GM18505 (cell line): ENCODE results near the gene DARS1.
"Not testable (repeated sequence)": the region's sequence is repeated elsewhere in the genome, so short reads cannot be mapped to it uniquely, and the experiment has no call there.

Source experiments
- ATAC-seq: cut with Tn5 transposase; IDR thresholded peaks from one replicate; pipeline ENCODE4 v1.9.1; 2021; ENCODE audit not compliant: unreplicated experiment
- POLR2A ChIP-seq: IDR thresholded peaks from 4 replicates; pipeline ENCODE4 v1.6.1; 2011; ENCODE audit warnings: borderline replicate concordance; ENCODE audit not compliant: insufficient read depth, insufficient read length; ENCODE audit errors: extremely low read depth

The DARS1 gene

DNA sequence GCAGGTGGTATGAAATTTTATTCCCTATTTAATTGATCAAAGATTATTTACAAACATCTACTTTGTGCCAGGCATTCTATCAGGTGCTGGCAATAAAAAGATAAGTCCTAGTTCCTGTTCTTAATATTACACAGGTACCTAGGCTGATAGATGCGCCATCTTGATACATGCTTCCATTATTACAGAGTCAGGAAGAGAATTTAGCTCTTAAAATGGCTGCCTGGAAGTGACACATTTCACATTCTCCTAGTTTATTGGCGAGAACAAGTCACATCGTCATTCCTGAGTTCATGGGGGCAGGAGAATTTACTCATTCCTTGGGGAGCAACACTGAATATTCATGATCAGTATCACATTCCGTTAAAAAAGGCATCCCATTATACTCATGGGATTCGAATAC lies 1.1 kb upstream of the DARS1 start:
- ATAC-seq = no peak
- TF ChIP-seq POLR2A = no peak

DNA sequence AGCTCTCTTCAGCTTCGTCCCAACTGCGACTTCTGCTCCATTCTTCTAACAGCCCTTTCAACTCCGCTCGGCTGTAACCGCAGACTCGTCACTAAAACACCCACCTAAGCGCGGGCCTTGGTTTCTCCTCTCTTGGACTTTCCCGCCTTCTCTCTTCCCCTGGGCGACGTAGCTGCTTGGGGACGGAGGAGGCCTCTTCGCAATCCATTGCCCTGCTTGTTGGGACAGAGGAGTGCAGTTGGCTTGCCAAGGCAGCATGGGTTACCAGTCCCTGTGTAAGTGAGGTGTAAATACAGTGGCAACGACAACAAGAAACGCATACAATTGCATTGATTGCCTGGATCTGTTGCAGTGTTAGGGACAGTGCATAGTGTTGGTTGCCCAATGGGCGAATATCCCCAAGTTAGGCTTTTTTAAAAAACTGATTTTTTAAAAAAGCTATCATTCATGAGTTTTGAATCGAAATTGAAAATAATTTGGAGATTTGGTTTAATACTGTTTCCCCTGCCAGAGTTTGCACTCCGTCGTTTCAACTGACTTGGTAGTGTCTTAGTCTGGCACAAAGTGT lies 484 bp upstream of the DARS1 start:
- peak; percentile 42 for ATAC-seq
- no peak for TF ChIP-seq POLR2A

DNA sequence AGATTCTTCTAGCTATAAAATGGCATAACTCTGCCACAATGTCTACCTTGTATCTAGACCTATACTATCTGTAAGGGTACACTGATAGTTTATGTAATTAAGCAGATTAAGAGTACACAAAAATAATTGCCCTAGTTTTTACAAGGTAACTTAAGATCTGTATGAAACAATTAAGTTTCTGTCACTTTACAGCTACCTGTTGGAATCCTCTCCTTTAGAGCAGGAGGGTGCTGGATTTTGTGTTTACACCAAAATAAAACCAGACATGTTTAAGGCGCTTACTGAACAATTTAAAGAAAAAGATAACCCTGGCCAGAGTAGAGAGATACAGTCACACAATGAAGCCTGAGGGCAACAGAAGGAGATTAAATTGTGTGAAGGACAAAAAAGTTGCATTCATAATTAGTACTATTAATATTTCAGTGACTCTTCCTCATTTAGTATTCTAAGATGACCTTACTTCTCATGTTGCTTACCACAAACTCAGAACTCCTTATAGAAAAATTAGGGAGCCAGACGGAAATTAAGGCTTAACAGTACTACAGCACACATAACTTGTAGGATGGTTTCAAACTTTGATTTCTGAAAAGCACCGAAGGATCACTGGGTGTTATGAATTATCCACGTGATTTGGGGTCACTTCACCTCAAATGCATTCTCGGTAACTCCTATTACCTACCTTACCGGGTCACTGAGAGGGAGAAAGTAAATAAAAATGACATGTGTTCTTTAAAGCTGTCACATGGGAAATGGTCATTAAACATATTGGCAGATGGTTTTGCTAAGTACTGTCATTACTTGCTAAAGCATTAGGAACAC lies 1.0 kb downstream of the DARS1 start:
- peak; percentile 42 for ATAC-seq
- TF ChIP-seq POLR2A = no peak

DNA sequence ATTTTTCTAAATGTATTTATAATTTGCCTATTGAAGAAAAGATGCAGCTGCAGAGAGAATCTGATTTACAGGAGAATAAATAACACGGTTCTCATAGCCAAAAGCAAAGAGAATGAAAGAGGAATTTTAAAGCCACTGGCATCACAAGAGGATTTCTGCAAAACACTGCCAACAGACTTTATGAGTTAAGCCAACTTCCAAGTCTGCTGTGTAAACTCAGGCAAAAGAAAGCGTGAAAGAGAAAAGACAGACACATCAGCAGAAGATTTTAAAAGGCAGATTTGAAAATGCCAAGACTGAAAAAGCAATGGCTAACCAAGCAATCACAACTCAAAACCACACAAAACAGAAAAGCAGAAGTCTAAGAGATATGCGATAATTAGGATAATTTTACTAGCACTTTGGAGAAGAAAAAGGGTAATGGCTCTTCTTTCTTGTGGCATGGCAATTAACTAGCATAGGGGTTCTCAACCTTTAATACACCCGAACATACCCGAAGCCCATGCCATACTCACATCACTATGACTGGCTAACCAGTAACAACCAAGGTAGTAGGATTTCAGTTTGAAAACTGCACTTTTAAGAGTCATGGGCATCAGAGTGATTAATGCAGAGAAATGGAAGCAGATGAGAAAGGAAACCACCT lies 4.9 kb downstream of the DARS1 start:
- TF ChIP-seq POLR2A = no peak
- no peak for ATAC-seq

DNA sequence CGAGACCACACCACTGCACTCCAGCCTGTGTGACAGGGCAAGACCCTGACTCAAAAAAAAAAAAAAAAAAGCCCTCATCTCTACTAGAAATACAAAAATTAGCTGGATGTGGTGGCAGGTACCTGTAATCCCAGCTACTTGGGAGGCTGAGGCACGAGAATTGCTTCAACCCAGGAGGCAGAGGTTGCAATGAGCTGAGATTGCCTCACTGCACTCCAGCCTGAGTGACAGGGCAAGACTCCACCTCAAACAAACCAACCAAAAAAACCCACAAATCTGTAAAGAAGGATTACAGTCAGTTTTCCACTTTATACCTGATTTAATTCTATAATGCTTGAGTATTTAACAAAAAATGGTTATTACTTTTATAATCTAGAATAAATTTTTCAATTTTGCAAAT lies 9.7 kb downstream of the DARS1 start:
- TF ChIP-seq POLR2A = no peak
- ATAC-seq = no peak

DNA sequence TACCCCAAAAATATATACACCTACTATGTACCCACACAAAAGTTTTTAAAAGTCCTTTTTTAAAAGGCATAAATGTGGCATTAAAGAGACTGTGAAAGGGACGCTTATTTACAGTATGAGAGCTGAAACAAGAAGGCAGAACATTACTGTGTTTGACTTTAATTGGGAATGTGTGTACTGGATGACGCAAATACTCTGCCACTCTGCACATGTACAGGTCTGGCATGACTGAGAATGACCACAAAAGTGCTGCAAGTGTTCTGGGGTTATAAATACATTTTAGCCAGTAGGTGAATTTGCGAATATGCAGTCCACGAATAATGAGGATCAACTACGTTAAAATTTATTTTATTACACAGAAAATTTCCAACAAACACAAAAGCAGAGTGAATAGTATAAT lies 11.4 kb downstream of the DARS1 start:
- no peak for TF ChIP-seq POLR2A
- no peak for ATAC-seq

DNA sequence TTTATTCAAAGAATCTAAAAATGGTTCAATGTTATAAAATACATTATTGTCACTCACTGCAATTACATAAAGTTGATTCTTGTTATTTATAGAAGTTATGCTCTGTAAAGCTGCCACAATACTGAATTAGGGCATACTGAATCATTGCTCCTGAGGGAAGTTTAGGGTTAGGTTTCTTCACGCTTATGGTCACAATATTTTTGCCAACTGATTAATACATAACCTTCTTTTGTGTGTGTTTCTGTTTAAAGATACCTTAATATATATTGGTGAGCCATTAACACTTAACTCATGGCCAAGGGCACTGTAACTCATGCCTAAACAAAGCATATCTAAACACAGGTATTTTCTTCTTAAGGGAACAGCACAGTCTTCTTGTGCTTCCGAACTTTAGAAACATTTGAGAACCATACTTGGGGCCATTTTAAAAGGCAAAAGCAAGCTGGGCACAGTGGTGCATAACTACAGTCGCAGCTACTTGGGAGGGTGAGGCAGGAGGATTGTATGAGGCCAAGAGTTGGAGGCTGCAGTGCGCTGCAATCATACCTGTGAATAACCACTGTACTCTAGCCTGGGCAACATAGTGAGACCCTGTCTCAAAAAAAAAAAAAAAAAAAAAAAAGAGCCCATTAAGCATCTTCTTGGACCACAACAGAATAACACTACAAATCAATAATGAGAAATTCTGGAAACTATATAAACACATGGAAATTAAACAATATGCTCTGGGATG lies 15.6 kb downstream of the DARS1 start:
- TF ChIP-seq POLR2A = no peak
- no peak for ATAC-seq

DNA sequence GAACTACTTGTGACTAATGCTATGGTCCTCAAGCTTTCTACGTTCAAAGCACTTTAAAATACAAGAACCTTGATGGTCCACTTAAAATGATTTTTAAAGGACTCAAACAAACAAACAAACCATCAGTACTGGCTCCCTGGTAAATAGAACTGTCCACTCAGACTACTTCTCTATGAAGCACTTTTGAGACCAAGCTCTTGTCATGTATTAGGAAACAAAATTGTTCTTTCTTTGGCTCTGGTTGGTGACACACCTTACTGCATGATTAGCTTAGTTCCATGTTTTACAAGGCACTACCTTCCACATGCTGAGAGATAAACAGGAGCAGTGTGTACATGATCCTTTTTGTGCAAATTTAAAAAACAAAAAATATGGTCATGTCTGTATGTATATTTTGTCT lies 19.7 kb downstream of the DARS1 start:
- ATAC-seq = no peak
- TF ChIP-seq POLR2A = no peak

DNA sequence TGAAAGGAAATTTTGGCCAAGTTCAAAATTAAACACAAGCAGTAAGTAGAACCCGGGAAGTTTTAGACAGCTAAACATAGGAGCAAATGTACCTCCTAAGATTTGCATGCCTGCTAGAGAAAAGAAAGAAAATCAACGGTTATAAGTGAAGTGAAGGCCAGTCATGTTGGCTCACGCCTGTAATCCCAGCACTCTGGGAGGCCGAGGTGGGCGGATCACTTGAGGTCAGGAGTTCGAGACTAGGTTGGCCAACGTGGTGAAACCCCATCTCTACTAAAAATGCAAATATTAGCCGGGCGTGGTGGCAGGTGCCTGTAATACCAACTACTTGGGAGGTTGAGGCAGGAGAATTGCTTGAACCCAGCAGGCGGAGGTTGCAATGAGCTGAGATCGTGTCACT lies 21.0 kb downstream of the DARS1 start:
- ATAC-seq = not testable (repeated sequence)

DNA sequence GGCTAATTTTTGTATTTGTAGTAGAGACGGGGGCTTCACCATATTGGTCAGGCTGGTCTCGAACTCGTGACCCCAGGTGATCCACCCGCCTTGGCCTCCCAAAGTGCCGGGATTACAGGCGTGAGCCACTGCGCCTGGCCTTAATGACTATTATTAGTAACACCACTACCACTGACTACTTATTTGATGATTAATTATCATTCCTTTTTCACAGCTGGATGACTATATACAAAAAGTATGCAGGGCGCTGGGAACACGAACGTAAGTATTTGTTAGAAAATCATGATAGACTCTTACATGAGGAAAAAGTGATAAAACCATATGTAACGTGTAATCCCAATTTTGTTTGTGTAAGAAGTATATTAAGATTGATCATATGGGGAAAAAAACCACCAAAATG lies 21.6 kb downstream of the DARS1 start:
- ATAC-seq = no peak
- no peak for TF ChIP-seq POLR2A

DNA sequence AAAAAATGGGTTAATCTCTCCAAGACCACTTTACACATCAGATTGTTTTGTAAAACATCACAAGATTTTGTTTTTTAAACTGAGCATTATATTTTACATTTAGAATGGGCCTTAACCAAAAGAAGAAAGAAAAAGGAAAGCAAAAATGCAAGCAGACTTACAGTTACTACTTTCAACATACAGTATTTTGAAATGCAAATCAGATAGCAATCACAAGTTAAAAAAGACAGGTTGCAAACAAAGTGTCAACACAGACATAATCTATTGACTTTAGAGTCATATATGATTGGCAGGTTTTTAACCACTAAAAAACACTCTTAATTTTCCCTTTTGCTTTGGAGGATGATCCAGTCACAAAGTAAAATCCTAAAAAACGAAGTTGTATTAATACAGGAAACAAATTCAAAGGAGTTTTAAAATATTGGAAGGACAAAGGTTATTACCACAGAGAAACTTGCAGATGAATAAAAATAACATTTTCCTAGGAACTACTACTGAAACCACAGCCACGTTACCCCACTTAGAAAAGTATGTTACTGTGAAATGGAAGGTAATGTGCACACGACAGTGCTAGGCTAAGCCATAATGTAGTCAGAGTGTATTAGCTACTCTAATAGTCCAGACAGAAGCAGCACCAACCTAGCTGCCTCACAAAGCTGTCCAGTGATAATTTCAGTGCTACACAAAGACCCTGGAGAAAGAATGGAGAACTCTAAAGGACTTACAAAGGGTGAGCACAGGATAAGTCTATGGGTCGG lies 22.9 kb downstream of the DARS1 start:
- TF ChIP-seq POLR2A = no peak
- no peak for ATAC-seq

DNA sequence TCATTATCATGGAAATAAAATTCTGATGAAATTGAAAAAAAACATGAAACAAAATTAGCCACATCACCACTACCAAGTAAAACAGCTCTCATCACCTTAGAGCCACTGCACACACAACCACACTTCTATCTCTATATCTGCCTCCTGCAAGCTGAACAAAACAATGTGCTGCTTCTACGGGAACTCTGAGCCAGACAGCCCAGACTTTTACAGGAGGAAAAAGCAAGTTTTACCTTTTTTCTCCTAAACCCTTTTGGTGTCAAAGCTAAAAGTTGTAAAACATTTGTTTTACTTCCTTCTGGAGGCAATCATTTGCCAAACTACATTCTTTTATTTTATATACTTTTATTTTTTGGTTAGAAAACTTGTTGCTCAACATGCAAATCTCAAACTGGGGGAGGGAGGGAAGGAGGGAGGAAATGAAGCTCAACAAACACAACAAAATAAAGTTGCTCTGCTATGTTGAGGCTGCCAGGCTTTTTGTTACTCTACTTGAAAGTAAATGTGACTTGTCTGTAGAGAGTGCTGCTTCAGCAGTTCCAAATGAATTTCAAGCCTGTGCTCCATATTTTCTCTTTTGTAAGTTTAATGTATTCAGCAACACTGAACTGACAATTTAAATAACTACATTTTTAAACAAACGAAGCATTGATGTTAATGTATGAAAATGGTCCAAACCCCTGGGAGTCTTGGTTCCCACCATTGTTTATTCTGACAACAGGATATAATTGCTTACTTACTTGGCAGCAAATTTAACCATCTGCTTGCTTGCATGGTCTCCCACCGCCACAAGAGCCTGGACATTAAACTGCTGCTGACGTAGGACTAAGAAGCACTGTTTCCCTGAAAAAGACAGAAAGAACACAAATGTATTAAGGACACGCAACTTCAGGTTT lies 24.5 kb downstream of the DARS1 start:
- TF ChIP-seq POLR2A = no peak
- no peak for ATAC-seq
